ENCODE measurements around the gene NT5DC4.
A peak's percentile ranks its signal among the peaks of the same experiment; 100 is the strongest.
"Not testable (repeated sequence)": the region's sequence is repeated elsewhere in the genome, so short reads cannot be mapped to it uniquely, and the experiment has no call there.

The NT5DC4 gene

GRCh38 chr2:112710956-112711750, 9.7 kb upstream of the NT5DC4 start:
- TF ChIP-seq GATA1 (IDR thresholded peaks at IDR 0.05; ENCODE audit: low read depth, low read length): no peak
- TF ChIP-seq POLR2A (IDR thresholded peaks at IDR 0.05; ENCODE audit: low read length): no peak
- peak; percentile 32 to 59 for DNase-seq

- TF ChIP-seq POLR2A (IDR thresholded peaks at IDR 0.05; ENCODE audit: low read length) (no peak), GATA1 (IDR thresholded peaks at IDR 0.05; ENCODE audit: low read depth, low read length) (no peak)
- DNase-seq: no peak
Measured at GRCh38 chr2:112712465-112712864, 8.4 kb upstream of the NT5DC4 start.

GRCh38 chr2:112712903-112713584, 7.8 kb upstream of the NT5DC4 start:
- TF ChIP-seq GATA1 (IDR thresholded peaks at IDR 0.05; ENCODE audit: low read depth, low read length): no peak
- TF ChIP-seq POLR2A (IDR thresholded peaks at IDR 0.05; ENCODE audit: low read length): no peak
- DNase-seq: peak in 1 of 2 experiments; percentile 36

GRCh38 chr2:112713585-112713925, 7.3 kb upstream of the NT5DC4 start:
- TF ChIP-seq POLR2A (IDR thresholded peaks at IDR 0.05; ENCODE audit: low read length): no peak
- no peak for TF ChIP-seq GATA1 (IDR thresholded peaks at IDR 0.05; ENCODE audit: low read depth, low read length)

GRCh38 chr2:112713926-112714325, 6.9 kb upstream of the NT5DC4 start:
- DNase-seq: no peak

More at GRCh38 chr2:112713585-112713925, 7.3 kb upstream of the NT5DC4 start:
- DNase-seq: no peak

GRCh38 chr2:112714331-112714730, 6.5 kb upstream of the NT5DC4 start:
- DNase-seq: no peak
- TF ChIP-seq POLR2A (IDR thresholded peaks at IDR 0.05; ENCODE audit: low read length) (no peak), GATA1 (IDR thresholded peaks at IDR 0.05; ENCODE audit: low read depth, low read length) (no peak)

More at GRCh38 chr2:112713926-112714325, 6.9 kb upstream of the NT5DC4 start:
- TF ChIP-seq POLR2A (IDR thresholded peaks at IDR 0.05; ENCODE audit: low read length) (no peak), GATA1 (IDR thresholded peaks at IDR 0.05; ENCODE audit: low read depth, low read length) (no peak)

GRCh38 chr2:112714836-112715631, 5.8 kb upstream of the NT5DC4 start:
- TF ChIP-seq GATA1 (IDR thresholded peaks at IDR 0.05; ENCODE audit: low read depth, low read length): no peak
- TF ChIP-seq POLR2A (IDR thresholded peaks at IDR 0.05; ENCODE audit: low read length): no peak
- no peak for DNase-seq

- not testable (repeated sequence) for DNase-seq
Measured at GRCh38 chr2:112716094-112716493, 4.7 kb upstream of the NT5DC4 start.

- not testable (repeated sequence) for DNase-seq
Measured at GRCh38 chr2:112716826-112717352, 3.9 kb upstream of the NT5DC4 start.

GRCh38 chr2:112718863-112719370, 1.9 kb upstream of the NT5DC4 start:
- DNase-seq: no peak

GRCh38 chr2:112721819-112722522, 1.2 kb downstream of the NT5DC4 start:
- no peak for TF ChIP-seq POLR2A (IDR thresholded peaks at IDR 0.05; ENCODE audit: low read length)
- TF ChIP-seq GATA1 (IDR thresholded peaks at IDR 0.05; ENCODE audit: low read depth, low read length): no peak
- DNase-seq: no peak

More at GRCh38 chr2:112718863-112719370, 1.9 kb upstream of the NT5DC4 start:
- TF ChIP-seq POLR2A (IDR thresholded peaks at IDR 0.05; ENCODE audit: low read length) (no peak), GATA1 (IDR thresholded peaks at IDR 0.05; ENCODE audit: low read depth, low read length) (no peak)

- no peak for TF ChIP-seq GATA1 (IDR thresholded peaks at IDR 0.05; ENCODE audit: low read depth, low read length)
- TF ChIP-seq POLR2A (IDR thresholded peaks at IDR 0.05; ENCODE audit: low read length): no peak
- DNase-seq: no peak
Measured at GRCh38 chr2:112722816-112723546, 2.2 kb downstream of the NT5DC4 start.

GRCh38 chr2:112723547-112723940, 2.7 kb downstream of the NT5DC4 start:
- TF ChIP-seq GATA1 (IDR thresholded peaks at IDR 0.05; ENCODE audit: low read depth, low read length) (no peak), POLR2A (IDR thresholded peaks at IDR 0.05; ENCODE audit: low read length) (no peak)
- no peak for DNase-seq
